HG03175 (cell line): ENCODE data around the gene LBX2.
A peak's percentile ranks its signal among the peaks of the same experiment; 100 is the strongest.
"Not testable (repeated sequence)": the region's sequence is repeated elsewhere in the genome, so short reads cannot be mapped to it uniquely, and the experiment has no call there.

Source experiments
- ATAC-seq: cut with Tn5 transposase; IDR thresholded peaks from one replicate; pipeline ENCODE4 v1.9.1; 2021; ENCODE audit warnings: mild to moderate bottlenecking, moderate library complexity; ENCODE audit not compliant: unreplicated experiment

Gene LBX2

GRCh38 chr2:74486141-74486540 lies 13.3 kb downstream of the LBX2 start:
- no peak for ATAC-seq

DNA sequence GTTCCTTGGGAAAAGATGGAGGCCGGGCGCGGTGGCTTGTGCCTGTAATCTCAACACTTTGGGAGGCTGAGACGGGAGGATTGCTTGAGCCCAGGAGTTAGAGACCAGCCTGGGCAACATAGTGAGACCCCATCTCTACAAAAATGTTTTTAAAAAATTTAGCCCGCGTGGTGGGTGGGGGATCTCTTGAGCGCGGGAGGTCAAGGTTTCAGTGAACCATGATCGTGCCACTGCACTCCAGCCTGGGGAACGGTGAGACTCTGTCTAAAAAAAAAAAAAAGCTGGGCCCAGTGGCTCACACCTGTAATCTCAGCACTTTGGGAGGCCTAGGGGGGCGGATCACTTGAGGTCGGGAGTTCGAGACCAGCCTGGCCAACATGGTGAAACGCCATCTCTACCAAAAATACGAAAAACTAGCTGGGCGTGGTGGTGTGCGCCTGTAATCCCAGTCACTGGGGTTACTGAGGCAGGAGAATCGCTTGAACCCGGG lies 15.7 kb downstream of the LBX2 start:
- ATAC-seq, result not testable (repeated sequence)

DNA sequence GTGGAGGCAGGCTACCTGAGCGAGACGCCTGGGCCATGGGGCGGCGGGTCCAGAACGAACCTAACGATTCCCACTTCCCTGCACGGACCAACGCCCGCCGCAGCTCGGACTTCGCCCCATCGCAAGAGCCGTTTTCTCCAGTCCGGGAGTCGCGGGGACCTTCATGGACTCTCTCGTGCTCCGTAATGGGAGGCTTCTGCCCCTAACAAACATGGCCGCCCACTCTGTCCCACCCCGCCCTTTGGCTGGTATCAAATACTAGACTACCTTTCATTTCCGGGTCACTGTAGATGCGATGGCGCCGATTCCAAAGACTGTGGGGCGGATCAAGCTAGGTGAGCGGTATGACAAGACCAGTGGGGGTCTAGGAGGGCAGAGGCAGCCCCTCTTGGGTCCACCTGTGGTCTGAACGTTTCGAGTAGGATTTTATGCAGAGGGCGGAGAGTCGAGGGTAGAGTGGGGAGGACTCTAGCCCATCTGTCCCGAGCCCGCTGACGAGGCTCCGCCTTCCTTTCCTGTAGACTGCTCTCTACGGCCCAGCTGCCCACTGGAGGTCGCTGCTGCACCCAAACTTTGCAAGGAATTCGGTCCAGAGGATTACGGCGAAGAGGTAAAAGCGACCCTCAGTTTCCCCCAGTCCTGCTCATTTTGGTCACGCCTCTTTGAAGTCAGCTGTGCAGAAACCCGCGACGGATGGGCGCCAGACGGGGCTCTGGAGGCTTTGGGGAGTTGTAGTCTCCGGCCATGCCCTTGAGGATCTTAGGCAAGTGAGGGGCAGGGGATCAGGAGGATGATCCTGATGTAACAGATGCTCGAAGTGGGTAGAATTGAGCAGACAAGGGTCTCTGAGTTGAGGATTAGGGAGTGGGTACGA lies 16.4 kb downstream of the LBX2 start, which contains the start of the genes CCDC142 and TTC31:
Gene CCDC142 (minus strand): TSS at position 198 of the 874 bp plus-strand sequence. CDS start 161 bp downstream, at position 37.
Gene TTC31 (plus strand): TSS at position 281 of the 874 bp plus-strand sequence. CDS start 15 bp downstream, at position 296.
- peak; percentile 93 for ATAC-seq

DNA sequence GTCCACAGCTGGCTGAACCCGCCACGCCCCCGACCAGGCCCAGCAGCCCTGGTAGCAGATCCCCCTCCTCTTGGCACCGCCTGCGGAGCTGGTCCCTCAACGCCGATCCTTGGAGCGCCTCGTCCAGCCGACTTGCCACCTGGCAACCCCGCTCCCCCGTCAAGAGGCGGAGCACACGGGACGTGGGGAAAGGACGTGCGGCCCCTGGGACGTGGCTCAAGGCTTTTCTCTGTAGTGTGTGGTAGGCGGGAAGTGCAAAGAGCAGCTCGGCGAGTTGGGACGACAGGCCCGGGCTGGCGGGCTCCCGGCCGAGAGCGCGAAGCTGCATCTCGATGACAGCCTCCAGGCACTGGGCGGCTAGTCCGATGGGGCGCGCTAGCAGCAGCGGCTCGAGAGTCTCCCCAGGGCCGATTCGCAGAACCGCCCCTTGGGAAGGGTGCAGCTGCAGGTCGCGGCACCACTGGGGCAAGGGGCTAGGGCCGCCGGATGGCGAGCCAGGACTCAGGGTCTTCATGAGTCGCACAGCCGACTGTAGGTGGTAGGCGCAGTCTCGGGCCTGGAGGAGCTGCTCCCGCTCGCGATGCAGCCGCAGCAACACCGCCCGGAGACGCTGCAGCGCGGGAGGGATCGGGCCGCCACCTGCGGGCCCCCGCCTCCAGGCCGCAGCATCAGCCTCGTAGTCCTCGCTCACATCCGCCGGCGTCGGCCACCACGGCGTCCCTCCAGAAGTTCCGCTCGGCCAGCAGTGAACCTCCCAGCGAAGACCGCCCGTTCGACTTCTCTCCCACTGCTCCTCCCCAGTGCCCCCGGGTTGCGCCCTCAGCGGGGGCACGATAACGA lies 17.2 kb downstream of the LBX2 start:
- ATAC-seq, result peak; percentile 43

DNA sequence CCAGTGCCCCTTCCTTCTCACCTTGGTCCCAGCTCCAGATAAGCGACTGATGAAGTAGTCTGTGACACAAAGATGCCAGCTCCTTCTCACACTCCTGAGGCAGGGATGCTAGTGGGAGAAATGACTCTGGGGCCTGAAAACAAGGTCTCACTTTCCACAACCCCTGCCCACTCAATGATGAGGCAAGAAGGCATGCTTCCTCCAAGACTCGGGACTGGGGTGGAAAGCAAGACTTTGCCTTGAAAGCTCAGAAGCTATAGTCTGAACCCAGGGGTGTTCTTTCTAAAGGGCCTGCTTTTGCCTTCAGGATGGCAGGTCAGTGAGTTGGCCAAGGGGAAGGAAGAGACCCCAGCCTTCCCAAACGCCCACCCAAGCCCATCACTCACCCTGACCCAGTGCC lies 18.0 kb downstream of the LBX2 start:
- no peak for ATAC-seq

- ATAC-seq, result no peak
Observed at GRCh38 chr2:74474899-74475298, 24.5 kb downstream of the LBX2 start.

DNA sequence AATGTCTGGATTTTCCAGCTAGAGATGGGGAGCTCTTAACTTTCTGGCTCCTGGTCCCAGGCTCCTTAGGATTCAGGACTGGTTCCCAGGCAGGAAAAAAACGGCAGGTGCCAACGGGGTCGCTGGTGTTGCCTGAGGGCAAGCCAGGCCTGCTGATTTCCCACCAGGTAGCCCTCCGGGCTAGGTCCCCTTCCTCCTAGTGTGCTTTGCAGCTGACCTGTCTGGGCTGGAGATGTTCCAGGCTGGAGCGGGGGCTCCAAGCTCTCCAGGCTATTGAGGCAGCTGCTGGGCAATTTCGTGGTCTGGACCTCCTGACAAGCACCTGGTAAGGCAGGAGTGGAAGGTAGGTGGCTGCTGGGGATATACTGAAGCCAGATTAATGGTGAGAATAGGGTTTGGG lies 24.9 kb downstream of the LBX2 start:
- ATAC-seq, result no peak

- no peak for ATAC-seq
Observed at GRCh38 chr2:74472945-74473258, 26.5 kb downstream of the LBX2 start.

- ATAC-seq, result peak; percentile 85
Observed at GRCh38 chr2:74472086-74472944, 27.1 kb downstream of the LBX2 start, which contains the start of gene MRPL53. Gene MRPL53 (minus strand): TSS chr2:74472680. CDS start chr2:74472660, 20 bp downstream.

GRCh38 chr2:74471332-74472065 lies 27.9 kb downstream of the LBX2 start:
- no peak for ATAC-seq

GRCh38 chr2:74470742-74471141 lies 28.7 kb downstream of the LBX2 start:
- not testable (repeated sequence) for ATAC-seq

DNA sequence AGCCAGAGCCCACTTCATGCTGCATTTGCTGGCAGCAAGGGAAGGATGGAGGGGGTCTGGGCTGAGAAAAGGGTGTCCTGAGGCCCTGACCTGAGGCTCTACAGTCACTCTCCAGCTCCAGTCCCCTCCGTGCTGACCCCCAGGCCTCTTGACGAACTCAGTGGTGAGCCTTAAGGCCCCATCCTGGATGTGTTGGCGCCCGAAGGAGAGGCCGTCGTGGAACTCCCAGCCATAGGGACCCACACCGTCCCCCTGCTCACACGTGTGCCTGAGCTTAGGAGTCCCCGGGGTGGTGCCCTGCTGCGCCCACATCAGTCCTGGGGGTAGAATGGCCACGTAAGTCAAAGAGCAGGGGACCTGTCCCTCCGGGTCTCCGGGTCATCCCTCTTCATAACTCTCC lies 35.0 kb downstream of the LBX2 start:
- ATAC-seq, result no peak

GRCh38 chr2:74462786-74463105 lies 36.7 kb downstream of the LBX2 start:
- ATAC-seq, result no peak

DNA sequence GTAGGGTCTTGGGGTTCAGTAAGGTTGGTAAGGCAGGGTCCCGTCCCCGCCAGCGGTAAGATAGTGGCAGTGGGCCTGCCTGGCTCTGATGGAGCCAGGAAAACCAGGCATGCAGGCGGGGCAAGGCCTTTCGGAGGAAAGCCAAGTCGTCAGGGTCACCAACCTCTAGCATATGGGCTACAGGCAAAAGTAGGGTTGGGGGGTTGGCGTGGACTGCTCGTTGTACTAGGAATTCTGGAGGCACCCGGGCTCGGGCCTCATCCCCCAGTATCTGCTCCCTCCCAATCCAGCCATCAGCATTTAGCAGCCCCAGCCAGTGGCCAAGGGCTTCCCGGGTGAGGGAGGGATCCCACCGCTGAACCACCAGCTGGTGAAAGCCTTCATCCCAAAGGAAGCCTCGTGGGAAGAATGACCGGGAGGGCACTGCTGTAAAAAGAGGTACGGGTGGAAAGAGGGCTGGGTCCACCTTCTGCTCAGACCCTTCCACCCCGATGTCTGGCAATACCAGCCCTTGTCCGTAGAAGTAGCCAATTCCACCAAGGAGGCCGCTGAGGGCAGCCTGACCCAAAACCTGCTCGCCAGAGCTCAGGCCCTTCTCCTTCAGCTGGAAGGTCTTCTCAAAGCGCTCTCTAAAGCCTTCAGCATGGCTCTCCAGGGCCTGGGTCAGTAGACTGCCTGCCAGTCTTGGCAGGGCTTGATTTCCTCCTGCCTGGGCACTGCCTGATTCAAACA lies 37.2 kb downstream of the LBX2 start:
- ATAC-seq, result no peak

DNA sequence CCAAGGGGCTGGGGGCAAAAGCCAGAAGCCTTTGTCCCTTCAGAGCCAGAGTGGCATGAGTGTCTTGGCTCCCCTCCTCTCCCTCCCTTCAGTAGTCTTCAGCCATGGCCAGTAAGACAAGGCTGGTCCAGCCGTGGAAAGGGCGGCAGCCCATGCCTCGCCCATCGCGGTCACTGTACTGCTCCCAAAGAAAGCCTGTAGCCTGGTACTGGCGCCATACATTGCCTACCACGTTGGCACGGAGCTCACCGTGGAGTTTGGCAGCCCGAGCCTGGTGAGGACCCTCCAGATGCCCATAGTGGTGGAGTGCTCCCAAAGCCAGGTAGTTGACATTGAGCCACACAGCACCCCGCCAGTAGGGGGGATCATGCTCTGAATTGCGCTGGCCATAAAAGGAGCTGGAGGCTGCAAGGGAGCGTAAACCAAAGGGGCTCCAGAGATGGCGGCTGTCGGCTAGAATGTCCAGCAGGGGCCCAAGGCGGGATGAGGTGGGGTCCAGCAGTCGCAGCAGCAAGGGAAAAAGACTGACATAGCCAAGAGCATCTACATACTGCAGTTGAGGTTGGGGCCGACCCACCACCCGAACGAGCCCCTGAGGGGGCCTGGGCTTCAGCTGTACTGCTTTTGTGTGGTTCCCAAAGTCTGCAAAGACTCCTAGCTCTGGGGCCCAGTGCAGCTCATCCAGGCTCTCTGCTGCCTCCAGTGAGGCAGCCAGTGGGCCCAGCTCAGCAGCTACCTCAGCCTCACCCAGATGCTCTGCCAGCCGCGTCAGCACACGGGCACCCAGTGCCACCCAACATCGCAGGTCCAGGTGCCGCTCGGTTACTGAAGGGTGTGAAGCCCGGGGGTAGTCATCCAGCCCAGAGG lies 38.0 kb downstream of the LBX2 start:
- no peak for ATAC-seq

GRCh38 chr2:74460187-74460586 lies 39.2 kb downstream of the LBX2 start:
- not testable (repeated sequence) for ATAC-seq

GRCh38 chr2:74459503-74460118 lies 39.8 kb downstream of the LBX2 start:
- ATAC-seq, result not testable (repeated sequence)

DNA sequence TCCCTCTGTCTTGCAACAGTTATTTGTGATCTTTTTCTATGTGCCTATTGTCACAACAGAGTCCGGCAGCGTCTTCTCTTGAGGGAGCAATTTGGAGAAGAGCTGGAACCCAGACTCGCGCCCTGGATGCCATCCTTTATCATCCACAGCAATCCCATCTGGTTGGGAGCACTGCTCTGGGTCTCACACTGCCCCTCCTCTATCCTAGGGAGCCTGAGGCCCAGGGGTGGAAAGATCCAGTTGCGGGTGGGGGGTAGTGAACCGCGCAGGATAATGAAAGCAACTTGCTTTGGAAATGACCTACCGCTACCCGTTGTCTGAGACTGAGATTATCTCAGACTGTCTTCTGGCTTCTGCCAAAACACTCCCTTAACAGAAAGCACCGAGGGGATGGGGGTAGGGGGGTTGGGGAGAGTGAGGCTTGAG lies 40.5 kb downstream of the LBX2 start:
- ATAC-seq, result no peak
